HepG2 (cell line): ENCODE measurements around the gene IGSF8.

Experiments
- HBP1 ChIP-seq: IDR thresholded peaks from 2 replicates; pipeline ENCODE4 v1.6.1; 2016; ENCODE audit warnings: low read depth, control low read depth
- MTERF4 ChIP-seq: sonication (generic); formaldehyde crosslinking; IDR thresholded peaks from 2 replicates; pipeline ENCODE4 v1.8.0; 2023; ENCODE audit warnings: mild to moderate bottlenecking, missing genetic modification reagents
- PCBP1 ChIP-seq: fragments of 200-400 bp; formaldehyde crosslinking; IDR thresholded peaks from 2 replicates; pipeline ENCODE4 v1.6.1; 2017; ENCODE audit warnings: mild to moderate bottlenecking, low read depth, low read length, borderline replicate concordance
- POLR2A ChIP-seq, 2 experiments: IDR thresholded peaks; 2 replicates each; pipeline ENCODE4 v1.6.1; 2011; ENCODE audit warnings: low read depth in 2 of 2, low read length in 2 of 2, mild to moderate bottlenecking in 1 of 2, moderate library complexity in 1 of 2; ENCODE audit not compliant: insufficient read depth in 1 of 2
- SMC3 ChIP-seq: IDR thresholded peaks from 2 replicates; pipeline ENCODE4 v1.6.1; 2011; ENCODE audit warnings: low read length, improper control_type of control experiment
- THAP8 ChIP-seq: sonication (generic); formaldehyde crosslinking; IDR thresholded peaks from 2 replicates; pipeline ENCODE4 v1.5.1; 2020; ENCODE audit warnings: missing genetic modification reagents, mild to moderate bottlenecking, borderline replicate concordance
- UBTF ChIP-seq: sonication (generic); formaldehyde crosslinking; IDR thresholded peaks from 2 replicates; pipeline ENCODE4 v1.4.0; 2020; ENCODE audit warnings: mild to moderate bottlenecking, missing genetic modification reagents
- ZBTB2 ChIP-seq: sonication (generic); formaldehyde crosslinking; IDR thresholded peaks from 2 replicates; pipeline ENCODE4 v1.8.0; 2022; ENCODE audit warnings: low read depth, missing genetic modification reagents
- ZKSCAN1 ChIP-seq: fragments of 150-350 bp; IDR thresholded peaks from 2 replicates; pipeline ENCODE4 v1.6.1; 2014; ENCODE audit warnings: low read length
- ZNF552 ChIP-seq: sonication (generic); formaldehyde crosslinking; IDR thresholded peaks from 2 replicates; pipeline ENCODE4 v1.9.0; 2022; ENCODE audit warnings: missing genetic modification reagents, mild to moderate bottlenecking, borderline replicate concordance
- ZNF577 ChIP-seq: sonication (generic); formaldehyde crosslinking; IDR thresholded peaks from 2 replicates; pipeline ENCODE4 v1.4.0; 2020; ENCODE audit warnings: mild to moderate bottlenecking, low read depth, missing genetic modification reagents, borderline replicate concordance
- ZNF629 ChIP-seq: sonication (generic); formaldehyde crosslinking; conservative IDR thresholded peaks from 2 replicates; pipeline ENCODE4 v1.5.0; 2020; ENCODE audit warnings: missing genetic modification reagents
- ZNF644 ChIP-seq: IDR thresholded peaks from 2 replicates; pipeline ENCODE4 v1.6.1; 2016; ENCODE audit warnings: low read depth
- ZNF792 ChIP-seq: IDR thresholded peaks from 2 replicates; pipeline ENCODE4 v1.6.1; 2016

GRCh38 chr1:160146107-160146506 lies 47.7 kb upstream of the IGSF8 start:
- TF ChIP-seq ZKSCAN1 = no peak
- no peak for TF ChIP-seq UBTF (CRISPR knock-in tag)
- no peak for TF ChIP-seq POLR2A (IDR thresholded peaks at IDR 0.05; ENCODE audit: insufficient read depth in 1 of 2, low read depth in 2 of 2, low read length in 2 of 2)
- TF ChIP-seq HBP1 (CRISPR knock-in tag) = no peak
- no peak for TF ChIP-seq ZNF577 (CRISPR knock-in tag)
- TF ChIP-seq ZNF629 (CRISPR knock-in tag) = no peak
- TF ChIP-seq PCBP1 = no peak
- TF ChIP-seq THAP8 = no peak
- TF ChIP-seq ZNF644 (CRISPR knock-in tag) = no peak
- no peak for TF ChIP-seq ZBTB2 (CRISPR knock-in tag)
- TF ChIP-seq ZNF792 (CRISPR knock-in tag) = no peak
- TF ChIP-seq ZNF552 = no peak
- TF ChIP-seq MTERF4 (CRISPR knock-in tag) = no peak
- no peak for TF ChIP-seq SMC3
